GM08714 (cell line): ENCODE data around the gene CCDC93.

ENCODE experiments used
- H3K4me3 ChIP-seq: fragments of 200-500 bp; sonication (Bioruptor generic); 2 replicates; pipeline ENCODE4 v1.5.1; 2014; ENCODE audit warnings: mild to moderate bottlenecking, low read length, inconsistent platforms
- ZNF274 ChIP-seq: IDR thresholded peaks from 2 replicates; pipeline ENCODE4 v1.6.1; 2012; ENCODE audit warnings: mild to moderate bottlenecking, low read depth, low read length

CCDC93 gene

GRCh38 chr2:117885308-117885707, 128.6 kb downstream of the CCDC93 start:
- TF ChIP-seq ZNF274: no peak
- H3K4me3 ChIP-seq: no peak overlapping the region

- no peak for TF ChIP-seq ZNF274
- H3K4me3 ChIP-seq: no peak overlapping the region
Observed at GRCh38 chr2:117879003-117879402, 134.9 kb downstream of the CCDC93 start.

GRCh38 chr2:117875786-117876185, 138.1 kb downstream of the CCDC93 start:
- no peak for TF ChIP-seq ZNF274
- H3K4me3 ChIP-seq: no peak overlapping the region
